ENCODE results near the gene MITF.

MITF gene

GRCh38 chr3:69739204-69740102 is at the start of gene MITF:
TSS of gene MITF (plus strand) at chr3:69739464. CDS start at chr3:69739598, 134 bp downstream.
- peak; percentile 21 to 34 for DNase-seq (ENCODE audit: extremely low read depth in 1 of 2, low read depth in 1 of 2)

GRCh38 chr3:69691860-69692259 is 47.4 kb upstream of the MITF start:
- no peak for DNase-seq (ENCODE audit: extremely low read depth in 1 of 2, low read depth in 1 of 2)

GRCh38 chr3:69692761-69693160 is 46.5 kb upstream of the MITF start:
- no peak for DNase-seq (ENCODE audit: extremely low read depth in 1 of 2, low read depth in 1 of 2)

- no peak for DNase-seq (ENCODE audit: extremely low read depth in 1 of 2, low read depth in 1 of 2)
These were observed 43.8 kb upstream of the MITF start for GRCh38 chr3:69695443-69695842.

GRCh38 chr3:69695933-69696332 is 43.3 kb upstream of the MITF start:
- DNase-seq (ENCODE audit: extremely low read depth in 1 of 2, low read depth in 1 of 2): no peak

GRCh38 chr3:69696367-69696766 is 42.9 kb upstream of the MITF start:
- no peak for DNase-seq (ENCODE audit: extremely low read depth in 1 of 2, low read depth in 1 of 2)

GRCh38 chr3:69697381-69697780 is 41.9 kb upstream of the MITF start:
- DNase-seq (ENCODE audit: extremely low read depth in 1 of 2, low read depth in 1 of 2): no peak

GRCh38 chr3:69698728-69699127 is 40.5 kb upstream of the MITF start:
- no peak for DNase-seq (ENCODE audit: extremely low read depth in 1 of 2, low read depth in 1 of 2)

GRCh38 chr3:69699183-69699582 is 40.1 kb upstream of the MITF start:
- DNase-seq (ENCODE audit: extremely low read depth in 1 of 2, low read depth in 1 of 2): no peak

GRCh38 chr3:69700949-69701348 is 38.3 kb upstream of the MITF start:
- no peak for DNase-seq (ENCODE audit: extremely low read depth in 1 of 2, low read depth in 1 of 2)

- no peak for DNase-seq (ENCODE audit: extremely low read depth in 1 of 2, low read depth in 1 of 2)
These were observed 28.9 kb upstream of the MITF start for GRCh38 chr3:69710153-69710977.

GRCh38 chr3:69712269-69712668 is 27.0 kb upstream of the MITF start:
- DNase-seq (ENCODE audit: extremely low read depth in 1 of 2, low read depth in 1 of 2): no peak

- no peak for DNase-seq (ENCODE audit: extremely low read depth in 1 of 2, low read depth in 1 of 2)
These were observed 26.3 kb upstream of the MITF start for GRCh38 chr3:69712933-69713332.

- DNase-seq (ENCODE audit: extremely low read depth in 1 of 2, low read depth in 1 of 2): no peak
These were observed 24.1 kb upstream of the MITF start for GRCh38 chr3:69715204-69715603.

GRCh38 chr3:69716119-69716518 is 23.1 kb upstream of the MITF start:
- DNase-seq (ENCODE audit: extremely low read depth in 1 of 2, low read depth in 1 of 2): no peak

GRCh38 chr3:69718866-69719586 is 20.2 kb upstream of the MITF start:
- DNase-seq (ENCODE audit: extremely low read depth in 1 of 2, low read depth in 1 of 2): no peak

- DNase-seq (ENCODE audit: extremely low read depth in 1 of 2, low read depth in 1 of 2): no peak
These were observed 19.6 kb upstream of the MITF start for GRCh38 chr3:69719587-69720122.

GRCh38 chr3:69720824-69721223 is 18.4 kb upstream of the MITF start:
- no peak for DNase-seq (ENCODE audit: extremely low read depth in 1 of 2, low read depth in 1 of 2)

- DNase-seq (ENCODE audit: extremely low read depth in 1 of 2, low read depth in 1 of 2): no peak
These were observed 15.9 kb upstream of the MITF start for GRCh38 chr3:69723389-69723788.

GRCh38 chr3:69724722-69725435 is 14.4 kb upstream of the MITF start:
- DNase-seq (ENCODE audit: extremely low read depth in 1 of 2, low read depth in 1 of 2): no peak
